Upper lobe of left lung (tissue), 4 donors: ENCODE measurements around the gene CCR5.

Experiments
- EP300 ChIP-seq, 4 donors: sonication (generic); formaldehyde crosslinking; IDR thresholded peaks; one replicate each; pipeline ENCODE4 v1.5.1; 2017; ENCODE audit warnings: antibody characterized with exemption in 4 of 4, control low read depth in 2 of 4
- POLR2A ChIP-seq, 4 donors: fragments of 450-650 bp; IDR thresholded peaks; one replicate each; pipeline ENCODE4 v1.5.1; 2016 to 2017; ENCODE audit warnings: antibody characterized with exemption in 4 of 4, mild to moderate bottlenecking in 2 of 4
- POLR2AphosphoS5 ChIP-seq, 2 donors: sonication (generic); formaldehyde crosslinking; IDR thresholded peaks; one replicate each; pipeline ENCODE4 v1.5.1; 2017; ENCODE audit warnings: antibody characterized with exemption in 2 of 2
- TF ChIP-seq, protein P1 (sequence below), 6 experiments: fragments of 450-650 bp in 4 of 6; fragments of 200-600 bp in 2 of 6; sonication (generic) in 2 of 6; IDR thresholded peaks; one replicate each; pipeline ENCODE4 v1.5.1; 2016 to 2019; ENCODE audit warnings: antibody characterized with exemption in 6 of 6

DNA sequence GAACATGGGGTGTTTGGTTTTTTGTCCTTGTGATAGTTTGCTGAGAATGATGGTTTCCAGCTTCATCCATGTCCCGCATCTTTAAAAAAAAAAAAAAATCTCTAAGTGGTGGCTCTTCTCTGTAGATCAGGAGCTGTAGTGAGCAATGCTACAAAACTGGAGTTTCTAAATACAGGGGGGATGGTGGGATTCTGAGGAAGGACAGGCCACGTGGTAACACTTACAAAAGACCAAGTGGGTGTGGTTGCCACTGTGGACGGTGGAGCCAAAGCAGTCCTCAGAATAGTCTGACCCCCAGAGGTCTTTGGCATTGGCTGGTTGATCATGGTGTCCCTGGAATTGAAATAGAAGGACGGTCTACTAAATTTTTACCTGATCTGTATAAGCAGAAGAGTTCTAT, 44.0 kb downstream of the CCR5 start:
- TF ChIP-seq, protein P1, sequence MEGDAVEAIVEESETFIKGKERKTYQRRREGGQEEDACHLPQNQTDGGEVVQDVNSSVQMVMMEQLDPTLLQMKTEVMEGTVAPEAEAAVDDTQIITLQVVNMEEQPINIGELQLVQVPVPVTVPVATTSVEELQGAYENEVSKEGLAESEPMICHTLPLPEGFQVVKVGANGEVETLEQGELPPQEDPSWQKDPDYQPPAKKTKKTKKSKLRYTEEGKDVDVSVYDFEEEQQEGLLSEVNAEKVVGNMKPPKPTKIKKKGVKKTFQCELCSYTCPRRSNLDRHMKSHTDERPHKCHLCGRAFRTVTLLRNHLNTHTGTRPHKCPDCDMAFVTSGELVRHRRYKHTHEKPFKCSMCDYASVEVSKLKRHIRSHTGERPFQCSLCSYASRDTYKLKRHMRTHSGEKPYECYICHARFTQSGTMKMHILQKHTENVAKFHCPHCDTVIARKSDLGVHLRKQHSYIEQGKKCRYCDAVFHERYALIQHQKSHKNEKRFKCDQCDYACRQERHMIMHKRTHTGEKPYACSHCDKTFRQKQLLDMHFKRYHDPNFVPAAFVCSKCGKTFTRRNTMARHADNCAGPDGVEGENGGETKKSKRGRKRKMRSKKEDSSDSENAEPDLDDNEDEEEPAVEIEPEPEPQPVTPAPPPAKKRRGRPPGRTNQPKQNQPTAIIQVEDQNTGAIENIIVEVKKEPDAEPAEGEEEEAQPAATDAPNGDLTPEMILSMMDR (IDR thresholded peaks at IDR 0.05): no peak
- TF ChIP-seq EP300 (IDR thresholded peaks at IDR 0.05) (no peak), POLR2AphosphoS5 (IDR thresholded peaks at IDR 0.05) (no peak), POLR2A (IDR thresholded peaks at IDR 0.05) (no peak)
